ENCODE data around the gene SLC37A3.

GRCh38 chr7:140314573-140315480, 83.5 kb downstream of the SLC37A3 start:
- no peak for TF ChIP-seq POLR2AphosphoS5 (IDR thresholded peaks at IDR 0.05)
- TF ChIP-seq, protein P1, sequence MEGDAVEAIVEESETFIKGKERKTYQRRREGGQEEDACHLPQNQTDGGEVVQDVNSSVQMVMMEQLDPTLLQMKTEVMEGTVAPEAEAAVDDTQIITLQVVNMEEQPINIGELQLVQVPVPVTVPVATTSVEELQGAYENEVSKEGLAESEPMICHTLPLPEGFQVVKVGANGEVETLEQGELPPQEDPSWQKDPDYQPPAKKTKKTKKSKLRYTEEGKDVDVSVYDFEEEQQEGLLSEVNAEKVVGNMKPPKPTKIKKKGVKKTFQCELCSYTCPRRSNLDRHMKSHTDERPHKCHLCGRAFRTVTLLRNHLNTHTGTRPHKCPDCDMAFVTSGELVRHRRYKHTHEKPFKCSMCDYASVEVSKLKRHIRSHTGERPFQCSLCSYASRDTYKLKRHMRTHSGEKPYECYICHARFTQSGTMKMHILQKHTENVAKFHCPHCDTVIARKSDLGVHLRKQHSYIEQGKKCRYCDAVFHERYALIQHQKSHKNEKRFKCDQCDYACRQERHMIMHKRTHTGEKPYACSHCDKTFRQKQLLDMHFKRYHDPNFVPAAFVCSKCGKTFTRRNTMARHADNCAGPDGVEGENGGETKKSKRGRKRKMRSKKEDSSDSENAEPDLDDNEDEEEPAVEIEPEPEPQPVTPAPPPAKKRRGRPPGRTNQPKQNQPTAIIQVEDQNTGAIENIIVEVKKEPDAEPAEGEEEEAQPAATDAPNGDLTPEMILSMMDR (IDR thresholded peaks at IDR 0.05) = no peak
- TF ChIP-seq POLR2A (IDR thresholded peaks at IDR 0.05) = no peak
- TF ChIP-seq EP300 (IDR thresholded peaks at IDR 0.05) = no peak

All from upper lobe of left lung (tissue), 4 donors.